Hepatocyte (in vitro differentiated cells): Measurements from ENCODE around the gene HS3ST4. TPM values are rescaled to one million over a fixed set of nuclear protein-coding genes. Genes with fewer than 3 reads are reported as not detected.

Experiments used
- DNase-seq: peaks from one replicate; pipeline ENCODE4 v3.0.0-alpha.2; 2016; ENCODE audit warnings: low spot score
- H2AFZ ChIP-seq: fragments of 200-600 bp; sonication (generic); 2 replicates; pipeline ENCODE4 v1.6.0; 2016; ENCODE audit warnings: antibody characterized with exemption, mild to moderate bottlenecking
- H3K27ac ChIP-seq: fragments of 200-600 bp; sonication (generic); 2 replicates; pipeline ENCODE4 v1.5.1; 2016; ENCODE audit warnings: mild to moderate bottlenecking
- H3K27me3 ChIP-seq: fragments of 200-600 bp; sonication (generic); 2 replicates; pipeline ENCODE4 v1.6.1; 2016
- H3K36me3 ChIP-seq: fragments of 200-600 bp; sonication (generic); replicated peaks from 2 replicates; pipeline ENCODE4 v1.5.1; 2016; ENCODE audit warnings: low read depth; ENCODE audit not compliant: insufficient read depth
- H3K4me1 ChIP-seq: fragments of 200-600 bp; sonication (generic); 2 replicates; pipeline ENCODE4 v1.5.1; 2016; ENCODE audit warnings: mild to moderate bottlenecking, moderate library complexity; ENCODE audit not compliant: insufficient read depth
- H3K4me2 ChIP-seq: fragments of 200-600 bp; sonication (generic); 2 replicates; pipeline ENCODE4 v1.6.0; 2016
- H3K4me3 ChIP-seq: fragments of 200-600 bp; sonication (generic); 2 replicates; pipeline ENCODE4 v1.5.1; 2016; ENCODE audit warnings: mild to moderate bottlenecking
- H3K79me2 ChIP-seq: fragments of 200-600 bp; sonication (generic); 2 replicates; pipeline ENCODE4 v1.6.0; 2017; ENCODE audit warnings: mild to moderate bottlenecking
- H3K9me2 ChIP-seq: fragments of 200-600 bp; sonication (generic); replicated peaks from 2 replicates; pipeline ENCODE4 v1.6.0; 2017; ENCODE audit warnings: mild to moderate bottlenecking; ENCODE audit not compliant: insufficient read depth
- H3K9me3 ChIP-seq: fragments of 200-600 bp; sonication (generic); 2 replicates; pipeline ENCODE4 v1.5.1; 2016; ENCODE audit warnings: low read depth, mild to moderate bottlenecking
- H4K20me1 ChIP-seq: fragments of 200-600 bp; sonication (generic); 2 replicates; pipeline ENCODE4 v1.6.0; 2016; ENCODE audit warnings: mild to moderate bottlenecking; ENCODE audit not compliant: insufficient read depth, poor library complexity, severe bottlenecking
- CTCF ChIP-seq: fragments of 200-600 bp; sonication (generic); IDR thresholded peaks from 2 replicates; pipeline ENCODE4 v1.5.1; 2016; ENCODE audit warnings: antibody characterized with exemption, mild to moderate bottlenecking; ENCODE audit not compliant: poor library complexity
- EZH2 ChIP-seq: fragments of 200-600 bp; sonication (generic); IDR thresholded peaks from 2 replicates; pipeline ENCODE4 v1.6.1; 2016; ENCODE audit warnings: antibody characterized with exemption, mild to moderate bottlenecking, borderline replicate concordance
- EZH2phosphoT487 ChIP-seq: fragments of 200-600 bp; sonication (generic); IDR thresholded peaks from one replicate; pipeline ENCODE4 v1.6.1; 2018; ENCODE audit warnings: antibody characterized with exemption, mild to moderate bottlenecking, low read depth, moderate library complexity; ENCODE audit not compliant: unreplicated experiment, severe bottlenecking
- WGBS: methylation state at CpG from one replicate; pipeline ENCODE4 v1.1.6; 2016; ENCODE audit warnings: low lambda C conversion rate; ENCODE audit errors: missing lambda C conversion rate; 5-methylcytosine and 5-hydroxymethylcytosine counted together
- polyA plus RNA-seq: library from polyadenylated mRNA; unstranded; fragments of >200 nt; fragmentation: Nextera tagmentation; extraction: Ambion mirVana; gene quantifications from 2 replicates; pipeline ENCODE4 v1.2.1, GENCODE V29; 2016
- total RNA-seq: library from RNA; depleted of rRNA; stranded (reverse); fragments of >200 nt; gene quantifications from 2 replicates; pipeline ENCODE4 v1.2.3, GENCODE V29; 2014

HS3ST4 gene
- total and polyA plus RNA-seq, 2 experiments from 2014 or later, result 2.0 to 3.1 TPM

- Histone ChIP-seq H3K9me3 (no peaks in the 10 kb centered on the region), H3K4me3 (no peak overlapping the region), H3K9me2 (no peaks in the 10 kb centered on the region), H3K27ac (no peak overlapping the region), H3K36me3 (no peaks in the 10 kb centered on the region), H3K79me2 (no peaks in the 10 kb centered on the region), H2AFZ (no peak overlapping the region), H4K20me1 (no peaks in the 10 kb centered on the region), H3K27me3 (no peaks in the 10 kb centered on the region), H3K4me2 (no peak overlapping the region), H3K4me1 (no peaks in the 10 kb centered on the region)
- TF ChIP-seq EZH2 (no peak), CTCF (no peak), EZH2phosphoT487 (no peak)
- WGBS, result 87% methylated on average over 3 of the region's 3 CpGs
- DNase-seq, result no peak
These were observed 261.2 kb downstream of the HS3ST4 start for GRCh38 chr16:25952983-25953382.

GRCh38 chr16:25957707-25958106 is 265.9 kb downstream of the HS3ST4 start:
- H3K36me3 ChIP-seq, result no peaks in the 10 kb centered on the region
- no peaks in the 10 kb centered on the region for H3K27me3 ChIP-seq
- TF ChIP-seq EZH2phosphoT487 (no peak), CTCF (no peak), EZH2 (no peak)
- WGBS, result 92% methylated on average over 2 of the region's 2 CpGs
- H3K4me2 ChIP-seq, result no peak overlapping the region
- no peak overlapping the region for H2AFZ ChIP-seq
- DNase-seq, result no peak
- H4K20me1 ChIP-seq, result no peaks in the 10 kb centered on the region
- no peak overlapping the region for H3K4me3 ChIP-seq
- no peaks in the 10 kb centered on the region for H3K9me3 ChIP-seq
- no peak overlapping the region for H3K27ac ChIP-seq
- no peaks in the 10 kb centered on the region for H3K79me2 ChIP-seq
- peaks cover 4% of the 10 kb centered on the region for H3K4me1 ChIP-seq
- H3K9me2 ChIP-seq, result no peaks in the 10 kb centered on the region

- Histone ChIP-seq H3K9me2 (no peaks in the 10 kb centered on the region), H3K27me3 (no peaks in the 10 kb centered on the region), H4K20me1 (no peaks in the 10 kb centered on the region), H3K79me2 (no peaks in the 10 kb centered on the region), H3K9me3 (no peaks in the 10 kb centered on the region), H3K4me2 (no peak overlapping the region), H3K4me1 (peaks cover 4% of the 10 kb centered on the region), H2AFZ (no peak overlapping the region), H3K27ac (peak overlapping the region; percentile 65), H3K36me3 (no peaks in the 10 kb centered on the region), H3K4me3 (no peak overlapping the region)
- peak; percentile 40 for DNase-seq
- TF ChIP-seq CTCF, result no peak
- no peak for TF ChIP-seq EZH2
- TF ChIP-seq EZH2phosphoT487, result no peak
- 72% methylated on average over 2 of the region's 2 CpGs for WGBS
These were observed 267.5 kb downstream of the HS3ST4 start for GRCh38 chr16:25959221-25959620.
